HG03139 (cell line): ENCODE results near the gene AP1S3.

Source experiments
- ATAC-seq: cut with Tn5 transposase; IDR thresholded peaks from one replicate; pipeline ENCODE4 v1.9.1; 2021; ENCODE audit not compliant: unreplicated experiment

Gene AP1S3

GRCh38 chr2:223727562-223727961 is 109.8 kb downstream of the AP1S3 start:
- peak; percentile 97 for ATAC-seq

- no peak for ATAC-seq
Measured at GRCh38 chr2:223725986-223726970, 111.1 kb downstream of the AP1S3 start.

- ATAC-seq, result no peak
Measured at GRCh38 chr2:223725494-223725893, 111.9 kb downstream of the AP1S3 start.

- ATAC-seq, result no peak
Measured at GRCh38 chr2:223724861-223725260, 112.5 kb downstream of the AP1S3 start.

- ATAC-seq, result no peak
Measured at GRCh38 chr2:223723954-223724411, 113.4 kb downstream of the AP1S3 start.

DNA sequence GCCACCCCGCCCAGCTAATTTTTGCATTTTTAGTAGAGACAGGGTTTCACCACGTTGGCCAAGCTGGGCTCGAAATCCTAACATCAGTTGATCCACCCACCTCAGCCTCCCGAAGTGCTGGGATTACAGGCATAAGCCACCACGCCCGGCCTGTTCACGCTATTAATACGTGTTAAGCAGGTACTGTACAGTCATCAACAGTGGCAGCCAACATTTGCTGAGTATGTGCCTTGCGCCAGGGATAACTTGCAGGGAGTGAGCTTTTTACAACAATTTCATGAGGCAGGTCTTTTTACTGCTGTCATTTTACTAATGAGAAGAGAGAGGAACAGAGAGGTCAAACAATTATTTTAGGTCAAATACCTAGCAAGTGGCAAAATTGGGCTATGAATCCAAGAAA is 115.2 kb downstream of the AP1S3 start:
- ATAC-seq, result no peak

- ATAC-seq, result no peak
Measured at GRCh38 chr2:223721746-223722145, 115.6 kb downstream of the AP1S3 start.

GRCh38 chr2:223720367-223720766 is 117.0 kb downstream of the AP1S3 start:
- no peak for ATAC-seq

DNA sequence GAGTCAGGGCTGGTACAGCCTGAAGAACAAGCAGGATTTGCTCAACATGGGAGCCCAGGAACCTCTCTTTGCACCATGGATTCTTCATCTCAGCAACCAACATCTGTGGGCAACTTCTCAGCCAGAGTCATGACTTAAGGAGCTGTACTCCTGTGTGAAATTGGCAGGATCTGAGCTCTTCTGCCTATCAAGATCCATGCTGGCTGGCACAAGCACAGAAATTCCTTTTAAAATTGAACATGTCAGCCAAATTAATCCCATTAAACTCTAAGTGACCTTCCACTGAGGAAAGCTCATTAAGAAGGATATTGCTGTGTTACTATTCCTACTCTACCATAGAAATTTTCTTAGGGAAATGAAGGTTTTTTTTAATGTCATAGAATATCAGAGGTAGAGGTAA is 124.7 kb downstream of the AP1S3 start:
- no peak for ATAC-seq

DNA sequence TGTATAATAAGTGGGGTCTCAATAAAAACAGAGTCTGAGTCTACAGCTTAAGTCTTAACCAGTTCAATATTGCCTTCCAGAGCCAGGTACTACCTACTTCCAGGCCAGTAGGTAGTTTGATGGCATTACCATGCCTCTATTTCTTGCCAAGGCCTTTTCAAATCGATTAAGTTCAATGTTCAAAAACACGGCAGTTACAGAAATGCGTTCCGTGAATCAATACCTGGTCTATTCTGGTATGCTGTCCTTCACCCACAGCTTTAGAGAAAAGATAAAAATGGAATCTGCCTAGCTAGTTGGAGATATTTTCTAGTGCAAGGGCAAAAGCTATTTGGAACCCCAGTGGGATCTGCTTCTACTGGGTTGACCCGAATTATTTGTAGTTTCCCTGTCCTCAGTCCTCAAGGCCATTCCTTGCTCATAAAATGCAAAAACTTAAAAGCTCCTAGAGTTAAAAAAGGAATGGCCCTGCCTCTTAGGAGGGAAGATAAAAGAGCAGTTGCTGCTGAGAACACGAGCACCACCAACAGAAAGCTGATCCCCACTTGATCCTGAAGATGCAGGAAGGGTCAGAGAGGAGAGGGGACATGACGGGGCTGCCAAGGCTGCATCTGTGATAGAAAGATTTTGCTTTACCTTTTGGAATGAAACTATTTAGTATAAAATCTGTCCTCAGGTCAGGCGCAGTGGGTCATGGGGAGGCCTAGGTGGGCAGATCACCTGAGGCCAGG is 125.6 kb downstream of the AP1S3 start:
- ATAC-seq, result no peak
